ENCODE results near the gene POU4F2.
"Not testable (repeated sequence)": the region's sequence is repeated elsewhere in the genome, so short reads cannot be mapped to it uniquely, and the experiment has no call there.

POU4F2 gene

DNA sequence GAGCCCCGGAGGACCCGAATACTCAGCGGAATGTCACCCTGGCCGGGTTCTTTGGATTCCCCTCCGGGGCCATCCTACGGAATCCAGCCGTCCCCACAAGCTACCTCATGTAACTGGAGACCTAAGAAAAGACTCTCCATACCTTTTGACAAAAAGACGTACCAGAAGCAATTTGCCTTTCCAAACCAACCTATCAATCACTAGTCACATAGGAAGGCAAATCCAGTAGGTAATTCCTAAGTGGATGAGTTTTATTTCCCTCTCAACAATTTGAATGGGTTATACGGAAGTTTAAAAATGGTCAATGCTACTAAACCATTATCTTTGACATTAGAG lies 16.8 kb downstream of the POU4F2 start:
- DNase-seq (ENCODE audit: low read depth), result no peak

DNA sequence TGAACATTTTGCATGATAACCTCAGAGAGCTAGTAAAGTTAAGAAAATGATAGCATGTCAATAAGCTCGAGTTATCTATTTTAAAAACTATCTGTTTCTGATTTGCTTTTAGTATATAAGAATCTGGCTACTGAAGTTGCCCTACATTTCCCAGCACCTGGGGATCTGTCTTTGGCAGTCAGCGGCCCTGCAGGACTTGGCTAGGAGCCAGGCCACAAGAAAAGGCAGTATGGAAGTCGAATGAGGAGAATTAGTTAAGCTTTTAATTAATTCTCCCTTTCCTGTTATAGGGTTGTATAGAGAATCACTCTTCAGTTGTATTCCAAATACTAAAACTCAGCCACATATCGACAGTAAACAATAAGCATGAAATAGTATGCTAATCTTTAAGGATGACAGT lies 22.7 kb downstream of the POU4F2 start:
- no peak for DNase-seq (ENCODE audit: low read depth)

DNA sequence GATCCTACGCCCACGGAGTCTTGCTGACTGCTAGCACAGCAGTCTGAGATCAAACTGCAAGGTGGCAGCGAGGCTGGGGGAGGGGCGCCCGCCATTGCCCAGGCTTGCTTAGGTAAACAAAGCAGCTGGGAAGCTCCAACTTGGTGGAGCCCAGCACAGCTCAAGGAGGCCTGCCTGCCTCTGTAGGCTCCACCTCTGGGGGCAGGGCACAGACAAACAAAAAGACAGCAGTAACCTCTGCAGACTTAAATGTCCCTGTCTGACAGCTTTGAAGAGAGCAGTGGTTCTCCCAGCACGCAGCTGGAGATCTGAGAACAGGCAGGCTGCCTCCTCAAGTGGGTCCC lies 25.2 kb downstream of the POU4F2 start:
- not testable (repeated sequence) for DNase-seq (ENCODE audit: low read depth)

DNA sequence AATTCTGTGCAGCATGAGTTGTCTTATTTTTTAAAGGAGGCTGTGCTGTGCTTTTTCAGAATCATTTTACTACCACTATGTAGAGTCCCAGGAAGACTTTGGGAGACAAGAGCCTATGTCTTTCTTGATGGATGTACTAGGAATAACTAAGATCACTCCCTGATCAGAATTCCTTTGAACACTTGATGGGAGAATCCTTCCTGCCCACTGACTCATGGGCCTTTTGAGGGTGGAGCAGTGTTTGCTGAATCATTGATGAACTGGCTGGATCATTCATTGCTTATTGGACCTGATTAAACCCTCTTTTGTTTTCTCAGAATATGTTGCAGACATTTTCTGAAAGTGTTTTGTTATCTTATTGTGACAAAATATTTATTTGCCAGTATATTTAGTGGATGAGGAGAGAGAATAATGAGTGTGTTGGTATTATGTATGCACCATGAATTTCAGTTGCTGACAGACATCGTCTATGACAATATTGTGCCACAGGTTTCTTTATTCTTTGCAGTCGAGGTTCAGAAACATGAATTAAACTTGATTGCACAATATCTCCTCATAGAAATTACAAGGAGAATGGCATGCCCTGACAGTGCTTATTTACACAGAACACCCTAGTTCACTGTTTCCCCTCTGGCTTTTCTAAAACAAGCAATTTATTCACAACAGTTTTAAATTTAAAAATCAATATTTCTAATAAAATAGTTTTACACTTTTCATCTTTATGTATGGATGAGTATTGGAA lies 36.3 kb downstream of the POU4F2 start:
- DNase-seq (ENCODE audit: low read depth), result no peak
